ENCODE results near the gene PLA2G12A. TPM values are rescaled to one million over a fixed set of nuclear protein-coding genes. Genes with fewer than 3 reads are reported as not detected.

The PLA2G12A gene
- total RNA-seq, 2 experiments from 2014 or later, result 17.9 to 21.6 TPM

GRCh38 chr4:109746728-109747127, 16.9 kb upstream of the PLA2G12A start:
- intact Hi-C loops (cut with micrococcal nuclease), result no loop called here
- no peaks in the 10 kb centered on the region for H3K36me3 Mint-ChIP-seq
- no peak for DNase-seq
- H3K9me3 Mint-ChIP-seq, result no peaks in the 10 kb centered on the region
- H3K27me3 Mint-ChIP-seq, result no peaks in the 10 kb centered on the region
- H3K27ac Mint-ChIP-seq, result no peak overlapping the region
- no peak overlapping the region for H3K4me3 Mint-ChIP-seq
- H3K4me1 Mint-ChIP-seq (ENCODE audit: low read depth), result no peaks in the 10 kb centered on the region
- POLR2A ChIA-PET, result no interaction called here
- CTCF ChIA-PET, result no interaction called here

- H3K27ac Mint-ChIP-seq, result no peak overlapping the region
- POLR2A ChIA-PET, result no interaction called here
- H3K4me3 Mint-ChIP-seq, result no peak overlapping the region
- H3K36me3 Mint-ChIP-seq, result no peaks in the 10 kb centered on the region
- H3K9me3 Mint-ChIP-seq, result no peaks in the 10 kb centered on the region
- no peaks in the 10 kb centered on the region for H3K27me3 Mint-ChIP-seq
- H3K4me1 Mint-ChIP-seq (ENCODE audit: low read depth), result no peaks in the 10 kb centered on the region
- no peak for DNase-seq
- intact Hi-C loops (cut with micrococcal nuclease), result no loop called here
- CTCF ChIA-PET, result no interaction called here
These were observed 16.0 kb upstream of the PLA2G12A start for GRCh38 chr4:109745830-109746229.

- no peak overlapping the region for H3K27ac Mint-ChIP-seq
- H3K9me3 Mint-ChIP-seq, result no peaks in the 10 kb centered on the region
- POLR2A ChIA-PET, result no interaction called here
- H3K27me3 Mint-ChIP-seq, result no peaks in the 10 kb centered on the region
- H3K36me3 Mint-ChIP-seq, result no peaks in the 10 kb centered on the region
- H3K4me1 Mint-ChIP-seq (ENCODE audit: low read depth), result no peaks in the 10 kb centered on the region
- intact Hi-C loops (cut with micrococcal nuclease), result no loop called here
- DNase-seq, result no peak
- H3K4me3 Mint-ChIP-seq, result no peak overlapping the region
- CTCF ChIA-PET, result no interaction called here
These were observed 9.7 kb upstream of the PLA2G12A start for GRCh38 chr4:109739547-109739946.

DNA sequence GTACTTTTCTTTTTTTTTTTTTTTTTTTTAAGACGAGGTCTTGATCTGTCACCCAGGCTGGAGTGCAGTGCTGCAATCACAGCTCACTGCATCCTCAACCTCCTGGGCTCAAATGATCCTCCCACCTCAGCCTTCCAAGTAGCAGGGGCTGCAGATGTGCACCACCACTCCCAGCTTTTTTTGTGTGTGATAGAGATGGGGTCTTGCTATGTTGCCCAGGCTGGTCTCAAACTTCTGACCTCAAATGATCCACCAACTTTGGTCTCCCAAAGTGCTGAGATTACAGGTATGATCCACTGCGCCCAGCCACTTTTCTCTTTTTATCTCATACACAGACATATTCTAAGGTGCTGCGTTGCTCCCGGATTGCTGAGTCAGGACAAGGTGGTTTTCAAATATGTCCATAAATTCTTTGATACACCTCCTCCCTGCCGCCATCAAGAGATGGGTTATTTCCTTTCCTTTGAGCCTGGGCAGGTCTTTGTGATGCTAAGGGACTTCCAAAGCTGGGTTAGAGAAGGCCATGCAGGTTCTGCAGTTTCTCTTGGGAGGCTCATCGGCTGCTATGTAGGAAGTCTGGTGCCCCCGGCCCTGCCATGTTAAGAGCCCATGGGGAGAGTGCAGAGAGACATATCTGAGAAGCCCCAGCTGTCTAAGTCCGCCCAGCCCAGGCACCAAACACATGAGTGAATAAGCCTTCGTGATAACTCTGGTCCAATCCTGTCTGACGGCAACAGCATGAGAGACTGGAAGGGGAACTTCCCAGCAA, 8.4 kb upstream of the PLA2G12A start:
- no peaks in the 10 kb centered on the region for H3K4me1 Mint-ChIP-seq (ENCODE audit: low read depth)
- ChIA-PET POLR2A (no interaction called here), CTCF (no interaction called here)
- DNase-seq, result no peak
- intact Hi-C loops (cut with micrococcal nuclease), result no loop called here
- no peaks in the 10 kb centered on the region for H3K36me3 Mint-ChIP-seq
- H3K4me3 Mint-ChIP-seq, result no peak overlapping the region
- no peaks in the 10 kb centered on the region for H3K27me3 Mint-ChIP-seq
- H3K9me3 Mint-ChIP-seq, result no peaks in the 10 kb centered on the region
- H3K27ac Mint-ChIP-seq, result no peak overlapping the region

DNA sequence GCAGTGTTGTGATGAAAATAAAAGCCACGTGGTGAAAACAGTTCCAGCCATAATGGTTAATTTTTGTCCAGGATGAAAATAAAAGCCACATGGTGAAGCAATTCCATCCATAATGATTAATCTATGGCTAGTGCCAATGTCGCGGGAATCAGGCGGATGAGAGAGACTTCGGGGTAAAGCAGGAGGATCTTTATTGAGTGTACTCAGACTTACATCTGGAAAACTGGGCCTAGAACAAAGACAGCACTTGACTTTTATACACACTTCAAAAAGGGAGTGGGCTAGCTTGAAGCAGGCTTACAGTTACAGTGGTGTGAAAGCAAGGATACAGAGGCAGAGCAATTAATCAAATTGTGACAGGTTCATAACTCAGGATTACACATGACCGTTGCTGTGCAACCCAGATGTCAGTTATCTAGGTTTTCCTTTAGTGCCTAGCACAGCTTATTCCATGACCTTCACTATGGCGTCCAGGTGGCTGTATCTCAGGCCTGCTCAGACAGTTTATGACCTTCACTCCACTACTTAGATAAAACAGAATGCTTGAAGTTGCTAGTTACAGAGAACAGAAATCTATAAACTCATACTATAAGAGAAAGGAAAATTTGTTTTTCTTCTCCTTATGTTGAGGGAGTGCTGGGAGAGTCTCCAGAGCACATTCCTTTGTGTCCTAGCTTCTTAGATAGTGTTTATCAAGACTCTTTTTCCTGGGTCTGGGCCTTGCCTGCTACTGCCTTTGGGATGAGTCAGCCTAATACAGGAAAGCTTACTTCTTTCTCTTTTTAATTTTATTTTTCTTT, 5.9 kb upstream of the PLA2G12A start:
- intact Hi-C loops (cut with micrococcal nuclease), result no loop called here
- H3K36me3 Mint-ChIP-seq, result no peaks in the 10 kb centered on the region
- H3K27ac Mint-ChIP-seq, result no peak overlapping the region
- no peak for DNase-seq
- ChIA-PET CTCF (no interaction called here), POLR2A (no interaction called here)
- H3K4me3 Mint-ChIP-seq, result no peak overlapping the region
- no peaks in the 10 kb centered on the region for H3K9me3 Mint-ChIP-seq
- H3K27me3 Mint-ChIP-seq, result no peaks in the 10 kb centered on the region
- H3K4me1 Mint-ChIP-seq (ENCODE audit: low read depth), result no peaks in the 10 kb centered on the region

GRCh38 chr4:109733728-109734127, 3.9 kb upstream of the PLA2G12A start:
- no peaks in the 10 kb centered on the region for H3K27me3 Mint-ChIP-seq
- intact Hi-C loops (cut with micrococcal nuclease), result no loop called here
- ChIA-PET POLR2A (no interaction called here), CTCF (no interaction called here)
- H3K27ac Mint-ChIP-seq, result no peak overlapping the region
- peaks cover 4% of the 10 kb centered on the region for H3K4me1 Mint-ChIP-seq (ENCODE audit: low read depth)
- H3K9me3 Mint-ChIP-seq, result no peaks in the 10 kb centered on the region
- H3K36me3 Mint-ChIP-seq, result no peaks in the 10 kb centered on the region
- H3K4me3 Mint-ChIP-seq, result no peak overlapping the region
- DNase-seq, result no peak

DNA sequence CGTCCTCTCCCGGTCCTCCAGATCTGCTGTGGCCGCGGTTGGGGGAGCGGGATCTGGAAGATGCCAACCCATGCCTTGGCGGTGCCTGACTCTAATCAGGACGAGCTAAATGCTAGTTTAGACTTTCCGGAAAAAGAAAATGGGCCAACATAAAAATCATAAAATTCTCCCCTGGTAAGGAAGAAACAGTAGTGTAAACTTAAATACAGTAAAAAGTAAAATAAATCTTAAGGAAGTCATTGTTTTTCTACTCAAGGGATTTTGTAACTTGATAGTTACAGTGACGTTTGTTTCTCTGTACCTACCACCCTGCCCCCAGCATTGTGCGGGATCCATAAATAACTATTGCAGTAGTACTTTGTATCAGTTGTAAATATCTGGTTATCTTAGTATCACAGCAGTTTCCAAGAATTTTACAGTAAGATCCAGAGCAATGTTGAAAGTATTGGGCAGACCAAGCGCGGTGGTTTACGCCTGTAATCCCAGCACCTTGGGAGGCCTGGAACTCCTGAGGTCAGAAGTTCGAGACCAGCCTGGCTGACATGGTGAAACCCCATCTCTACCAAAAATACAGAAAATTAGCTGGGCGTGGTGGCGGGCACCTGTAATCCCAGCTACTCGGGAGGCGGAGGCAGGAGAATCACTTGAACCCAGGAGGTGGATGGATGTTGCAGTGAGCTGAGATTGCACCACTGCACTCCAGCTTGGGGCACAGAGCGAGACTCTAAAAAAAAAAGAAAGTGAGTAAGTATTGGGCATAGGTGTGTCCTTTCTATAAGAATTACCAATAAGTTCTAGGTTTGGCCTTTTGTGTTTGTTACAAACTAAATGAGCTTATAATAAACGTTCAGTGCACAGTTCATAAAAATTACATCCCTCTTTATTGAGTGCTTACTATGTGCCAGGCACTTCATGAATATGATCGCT, 1.0 kb upstream of the PLA2G12A start:
- DNase-seq, result no peak
- Mint-ChIP-seq H3K9me3 (no peaks in the 10 kb centered on the region), H3K4me3 (peak overlapping the region; percentile 77), H3K36me3 (peaks cover under 1% of the 10 kb centered on the region), H3K27me3 (no peaks in the 10 kb centered on the region), H3K4me1 (ENCODE audit: low read depth) (peaks cover 9% of the 10 kb centered on the region), H3K27ac (peak overlapping the region; percentile 55)
- ChIA-PET CTCF (interaction anchor here (1.3 to 2.0 kb wide), 2 partner anchors 96 to 297 kb away, joined by 3 to 5 read pairs; partner anchors contain the start of gene SEC24B), POLR2A (interaction anchor here (1.0 to 2.3 kb wide), 3 partner anchors 28 to 298 kb away, joined by 3 to 16 read pairs (median 4); partner anchors contain the start of genes CASP6 and MCUB)
- intact Hi-C loops (cut with micrococcal nuclease), result loop anchor here (1.0 kb wide), 2 partner anchors 84 to 170 kb away; partner anchors contain the start of gene GAR1

DNA sequence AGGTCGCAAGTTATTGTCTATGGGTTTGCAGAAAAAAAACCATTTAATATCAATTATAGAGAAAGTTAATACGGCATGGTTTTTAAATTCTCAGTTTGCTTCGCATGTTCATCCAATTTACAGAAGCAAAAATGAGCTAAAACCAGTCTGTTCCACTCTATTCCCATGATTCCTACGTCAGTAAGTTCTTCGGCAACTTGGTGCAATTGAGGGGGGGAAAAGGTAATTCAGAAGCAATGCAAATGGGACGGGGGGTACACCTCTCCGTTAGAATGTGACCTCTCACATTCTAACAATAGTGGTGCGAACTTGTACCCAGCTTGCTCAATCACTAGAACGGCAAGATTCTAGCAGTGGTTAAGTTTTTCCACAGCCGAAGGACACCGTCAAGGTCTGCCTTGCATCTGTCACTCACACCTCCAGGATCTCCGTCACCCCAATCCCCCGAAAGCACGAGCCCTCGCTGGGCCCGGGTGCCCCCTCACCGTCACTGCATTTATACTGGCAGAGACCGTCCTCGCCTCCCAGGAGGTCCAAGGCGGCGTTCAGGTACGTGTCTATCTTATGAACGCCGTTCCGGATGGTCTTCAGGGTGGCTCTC, 653 bp downstream of the PLA2G12A start:
- intact Hi-C loops (cut with micrococcal nuclease), result loop anchor here (1.0 kb wide), 1 partner anchor 26 kb away; the partner anchor contains the start of gene CASP6
- H3K4me3 Mint-ChIP-seq, result peak overlapping the region; percentile 82
- DNase-seq, result no peak
- H3K36me3 Mint-ChIP-seq, result peaks cover 1% of the 10 kb centered on the region
- POLR2A ChIA-PET, result interaction anchor here (2.3 kb wide), 1 partner anchor 169 kb away, joined by 16 read pairs; the partner anchor contains the start of gene MCUB
- no peak overlapping the region for H3K27ac Mint-ChIP-seq
- H3K27me3 Mint-ChIP-seq, result no peaks in the 10 kb centered on the region
- peaks cover 9% of the 10 kb centered on the region for H3K4me1 Mint-ChIP-seq (ENCODE audit: low read depth)
- CTCF ChIA-PET, result no interaction called here
- no peaks in the 10 kb centered on the region for H3K9me3 Mint-ChIP-seq

GRCh38 chr4:109728385-109728784, 1.5 kb downstream of the PLA2G12A start:
- CTCF ChIA-PET, result no interaction called here
- Mint-ChIP-seq H3K4me1 (ENCODE audit: low read depth) (peaks cover 9% of the 10 kb centered on the region), H3K27me3 (no peaks in the 10 kb centered on the region), H3K9me3 (no peaks in the 10 kb centered on the region), H3K36me3 (peaks cover 1% of the 10 kb centered on the region), H3K4me3 (no peak overlapping the region), H3K27ac (no peak overlapping the region)
- intact Hi-C loops (cut with micrococcal nuclease), result no loop called here
- POLR2A ChIA-PET, result no interaction called here
- DNase-seq, result no peak

GRCh38 chr4:109723110-109723509, 6.8 kb downstream of the PLA2G12A start:
- Mint-ChIP-seq H3K4me1 (ENCODE audit: low read depth) (peaks cover 4% of the 10 kb centered on the region), H3K4me3 (no peak overlapping the region), H3K36me3 (peaks cover 1% of the 10 kb centered on the region), H3K27me3 (no peaks in the 10 kb centered on the region), H3K9me3 (no peaks in the 10 kb centered on the region), H3K27ac (no peak overlapping the region)
- CTCF ChIA-PET, result no interaction called here
- no peak for DNase-seq
- POLR2A ChIA-PET, result no interaction called here
- intact Hi-C loops (cut with micrococcal nuclease), result no loop called here

GRCh38 chr4:109722357-109722756, 7.5 kb downstream of the PLA2G12A start:
- intact Hi-C loops (cut with micrococcal nuclease), result no loop called here
- DNase-seq, result no peak
- H3K27ac Mint-ChIP-seq, result no peak overlapping the region
- no peak overlapping the region for H3K4me3 Mint-ChIP-seq
- no peaks in the 10 kb centered on the region for H3K9me3 Mint-ChIP-seq
- H3K27me3 Mint-ChIP-seq, result no peaks in the 10 kb centered on the region
- CTCF ChIA-PET, result no interaction called here
- peaks cover 1% of the 10 kb centered on the region for H3K36me3 Mint-ChIP-seq
- H3K4me1 Mint-ChIP-seq (ENCODE audit: low read depth), result no peaks in the 10 kb centered on the region
- POLR2A ChIA-PET, result no interaction called here

DNA sequence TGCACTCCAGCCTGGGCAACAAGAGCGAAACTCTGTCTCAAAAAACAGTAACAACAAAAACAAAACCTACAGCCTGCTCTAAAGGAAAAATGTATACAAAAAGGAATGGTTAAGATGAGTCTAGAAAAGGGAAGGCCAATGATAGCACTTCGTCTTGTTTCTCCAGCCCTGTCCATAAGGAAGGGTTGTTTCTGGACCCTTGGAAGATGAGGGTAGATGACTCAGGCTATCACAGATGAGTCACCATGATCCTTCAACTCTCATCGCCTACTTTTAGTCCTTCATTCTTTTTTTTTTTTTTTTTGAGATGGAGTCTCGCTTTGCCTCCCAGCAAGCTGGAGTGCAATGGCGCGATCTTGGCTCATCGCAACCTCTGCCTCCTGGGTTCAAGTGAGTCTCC, 8.8 kb downstream of the PLA2G12A start:
- Mint-ChIP-seq H3K27me3 (no peaks in the 10 kb centered on the region), H3K9me3 (no peaks in the 10 kb centered on the region), H3K27ac (no peak overlapping the region), H3K4me1 (ENCODE audit: low read depth) (peaks cover 1% of the 10 kb centered on the region), H3K4me3 (no peak overlapping the region), H3K36me3 (peaks cover 12% of the 10 kb centered on the region)
- no peak for DNase-seq
- POLR2A ChIA-PET, result no interaction called here
- CTCF ChIA-PET, result no interaction called here
- intact Hi-C loops (cut with micrococcal nuclease), result no loop called here
